Activated CD8-positive, alpha-beta memory T cell treated with anti-CD3 and anti-CD28 coated beads, Interleukin-2, amount 50 U/mL, for 4 hours (primary cell): ENCODE measurements around the gene RRP1B.
"Not testable (repeated sequence)": the region's sequence is repeated elsewhere in the genome, so short reads cannot be mapped to it uniquely, and the experiment has no call there.

Experiments
- DNase-seq: peaks from one replicate; pipeline ENCODE4 v3.0.0-alpha.2; 2020

Gene RRP1B

DNA sequence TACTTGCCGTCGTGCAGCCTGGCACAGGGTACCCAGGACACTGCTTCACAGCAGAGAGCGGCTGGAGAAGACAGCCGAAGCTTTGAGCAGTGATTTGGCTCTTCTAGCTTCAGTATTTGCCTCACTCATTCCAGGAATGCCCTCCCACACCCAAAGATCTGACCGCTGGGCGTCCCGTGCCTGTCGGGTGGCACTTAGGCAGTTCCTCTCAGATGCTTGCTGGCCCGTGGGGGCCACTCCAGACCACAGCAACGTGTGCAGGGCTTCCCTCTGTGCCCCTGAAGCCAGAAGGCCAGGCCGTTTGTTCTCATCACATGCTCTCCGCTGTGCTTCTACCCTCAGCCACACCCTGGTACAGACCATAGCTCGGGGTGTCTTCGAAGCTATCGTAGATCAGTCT, 17.0 kb downstream of the RRP1B start:
- no peak for DNase-seq

DNA sequence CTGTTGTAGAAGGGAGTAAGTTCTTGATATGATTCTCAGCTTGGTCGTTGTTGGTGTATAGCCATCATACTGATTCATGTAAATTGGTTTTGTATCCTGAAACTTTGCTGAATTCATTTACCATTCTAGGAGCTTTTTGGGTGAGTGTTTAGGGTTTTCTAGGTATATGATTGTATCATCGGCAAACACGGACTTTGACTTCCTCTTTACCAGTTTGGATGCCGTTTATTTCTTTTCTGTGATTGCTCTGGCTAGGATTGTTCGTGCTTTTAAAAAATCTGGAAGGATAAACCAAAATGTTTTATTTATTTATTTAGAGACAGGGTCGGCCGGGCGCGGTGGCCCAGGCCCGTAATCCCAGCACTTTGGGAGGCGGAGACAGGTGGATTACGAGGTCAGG, 20.6 kb downstream of the RRP1B start:
- DNase-seq: no peak

DNA sequence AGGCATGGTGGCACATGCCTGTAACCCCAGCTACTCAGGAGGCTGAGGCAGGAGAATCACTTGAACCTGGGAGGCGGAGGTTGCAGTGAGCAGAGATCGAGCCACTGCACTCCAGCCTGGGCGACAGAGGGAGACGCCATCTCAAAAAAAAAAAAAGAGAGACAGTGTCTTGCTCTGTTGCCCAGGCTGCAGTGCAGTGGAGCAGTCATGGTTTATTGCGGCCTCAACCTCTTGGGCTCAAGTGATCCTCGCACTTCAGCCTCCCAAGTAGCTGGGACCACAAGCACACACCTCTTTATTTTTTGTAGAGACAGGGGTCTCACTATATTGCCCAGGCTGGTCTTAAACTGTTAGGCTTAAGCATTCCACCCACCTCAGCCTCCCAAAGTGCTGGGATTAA, 21.1 kb downstream of the RRP1B start:
- DNase-seq: not testable (repeated sequence)

DNA sequence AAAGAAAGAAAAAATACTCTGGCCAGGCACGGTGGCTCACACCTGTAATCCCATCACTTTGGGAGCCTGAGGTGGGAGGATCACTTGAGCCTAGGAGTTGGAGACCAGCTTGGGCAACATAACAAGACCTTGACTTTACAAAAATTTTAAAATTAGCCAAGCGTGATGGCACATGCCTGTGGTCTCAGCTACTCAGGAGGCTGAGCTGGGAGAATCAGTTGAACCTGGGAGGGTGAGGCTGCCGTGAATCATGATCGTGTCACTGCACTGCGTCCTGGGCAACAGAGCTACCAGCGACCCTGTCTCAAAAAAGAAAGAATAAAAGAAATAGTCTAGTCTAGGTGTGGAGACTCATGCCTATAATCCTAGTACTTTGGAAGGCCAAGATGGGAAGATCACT, 22.3 kb downstream of the RRP1B start:
- no peak for DNase-seq

DNA sequence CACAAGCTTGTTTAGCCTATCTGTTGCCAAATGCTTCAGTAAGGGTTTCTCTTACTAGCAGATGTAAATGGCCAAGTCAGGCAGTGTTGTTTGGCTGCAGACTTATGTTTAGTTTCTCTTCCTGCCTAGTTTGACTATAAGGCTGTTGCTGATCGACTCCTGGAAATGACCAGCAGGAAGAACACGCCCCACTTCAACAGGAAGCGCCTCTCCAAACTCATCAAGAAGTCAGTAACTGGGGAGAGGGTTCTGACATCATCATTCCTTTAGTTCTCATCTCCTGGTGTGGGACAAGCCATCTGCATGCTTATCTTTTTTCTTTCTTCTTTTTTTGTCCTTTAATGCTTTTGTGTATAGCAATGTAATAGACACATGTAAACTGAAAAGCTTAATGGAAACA, 25.1 kb downstream of the RRP1B start:
- no peak for DNase-seq

DNA sequence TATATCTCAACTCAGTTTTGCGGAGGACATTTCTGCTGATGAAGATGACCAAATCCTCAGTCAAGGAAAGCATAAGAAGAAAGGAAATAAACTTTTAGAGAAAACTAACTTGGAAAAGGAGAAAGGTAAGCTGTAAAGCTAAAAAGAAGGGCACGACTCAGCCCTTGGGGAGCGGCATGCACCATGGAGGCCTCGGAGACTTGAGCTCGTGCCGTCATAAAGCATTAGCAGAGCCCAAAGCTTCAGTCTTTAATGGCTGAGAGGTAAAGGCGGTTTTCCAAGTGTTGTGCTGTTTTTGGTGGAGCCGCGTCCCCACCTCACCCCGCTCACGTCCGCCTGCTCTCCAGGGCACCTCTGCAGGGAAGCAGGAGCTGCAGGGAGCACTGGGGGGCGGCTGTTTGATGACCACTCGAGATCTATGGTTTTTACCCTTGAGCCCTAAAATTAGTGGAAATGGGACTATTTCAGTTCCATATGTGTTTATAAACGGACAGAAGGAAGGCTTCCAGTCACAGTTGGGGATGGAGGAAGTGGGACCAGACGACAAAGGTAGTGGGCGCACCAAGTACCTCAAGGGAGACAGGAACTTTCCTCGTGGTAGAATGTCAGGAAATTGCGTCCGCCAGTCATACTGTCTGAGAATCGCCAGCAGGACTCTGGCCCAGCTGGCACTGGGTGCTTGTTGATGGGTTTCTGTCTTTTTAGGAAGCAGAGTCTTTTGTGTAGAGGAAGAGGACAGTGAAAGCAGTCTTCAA, 27.6 kb downstream of the RRP1B start:
- no peak for DNase-seq

DNA sequence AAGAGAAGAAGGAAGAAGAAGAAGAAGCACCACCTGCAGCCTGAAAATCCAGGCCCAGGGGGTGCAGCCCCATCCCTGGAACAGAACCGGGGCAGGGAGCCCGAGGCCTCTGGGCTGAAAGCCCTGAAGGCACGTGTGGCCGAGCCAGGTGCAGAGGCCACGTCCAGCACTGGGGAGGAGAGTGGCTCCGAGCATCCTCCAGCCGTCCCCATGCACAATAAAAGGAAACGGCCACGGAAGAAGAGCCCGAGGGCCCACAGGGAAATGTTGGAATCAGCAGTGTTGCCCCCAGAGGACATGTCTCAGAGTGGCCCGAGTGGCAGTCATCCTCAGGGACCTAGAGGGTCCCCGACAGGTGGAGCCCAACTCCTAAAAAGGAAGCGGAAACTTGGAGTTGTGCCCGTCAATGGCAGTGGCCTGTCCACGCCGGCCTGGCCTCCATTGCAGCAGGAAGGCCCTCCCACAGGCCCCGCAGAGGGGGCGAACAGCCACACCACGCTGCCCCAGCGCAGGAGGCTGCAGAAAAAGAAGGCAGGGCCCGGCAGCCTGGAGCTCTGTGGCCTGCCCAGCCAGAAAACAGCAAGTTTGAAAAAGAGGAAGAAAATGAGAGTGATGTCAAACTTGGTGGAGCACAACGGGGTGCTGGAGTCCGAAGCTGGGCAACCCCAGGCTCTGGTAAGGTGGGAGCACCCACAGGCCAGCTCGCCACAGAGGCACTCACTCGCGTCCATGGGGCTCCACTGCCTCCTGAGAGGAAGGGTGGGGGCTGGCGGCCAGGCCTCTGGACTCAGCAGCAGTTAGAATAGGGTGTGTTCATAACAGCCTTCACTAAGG, 28.4 kb downstream of the RRP1B start:
- DNase-seq: no peak

DNA sequence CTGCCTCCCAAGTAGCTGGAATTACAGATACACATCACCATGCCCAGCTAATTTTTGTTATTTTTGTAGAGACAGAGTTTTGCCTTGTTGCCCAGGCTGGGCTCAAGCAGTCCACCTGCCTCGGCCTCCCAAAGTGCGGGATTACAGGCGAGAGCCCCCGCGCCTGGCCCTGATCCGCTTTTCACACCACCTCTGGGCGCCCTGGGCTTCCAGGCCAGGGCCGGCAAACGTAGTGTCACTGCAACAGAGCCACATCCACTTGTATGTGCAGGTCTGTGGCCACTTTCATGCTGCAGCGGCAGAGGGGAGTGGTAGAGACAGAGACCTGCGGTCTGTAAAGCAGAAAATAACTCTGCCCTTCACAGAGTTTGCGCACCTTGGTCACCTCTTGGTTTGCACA, 29.5 kb downstream of the RRP1B start:
- DNase-seq: no peak

DNA sequence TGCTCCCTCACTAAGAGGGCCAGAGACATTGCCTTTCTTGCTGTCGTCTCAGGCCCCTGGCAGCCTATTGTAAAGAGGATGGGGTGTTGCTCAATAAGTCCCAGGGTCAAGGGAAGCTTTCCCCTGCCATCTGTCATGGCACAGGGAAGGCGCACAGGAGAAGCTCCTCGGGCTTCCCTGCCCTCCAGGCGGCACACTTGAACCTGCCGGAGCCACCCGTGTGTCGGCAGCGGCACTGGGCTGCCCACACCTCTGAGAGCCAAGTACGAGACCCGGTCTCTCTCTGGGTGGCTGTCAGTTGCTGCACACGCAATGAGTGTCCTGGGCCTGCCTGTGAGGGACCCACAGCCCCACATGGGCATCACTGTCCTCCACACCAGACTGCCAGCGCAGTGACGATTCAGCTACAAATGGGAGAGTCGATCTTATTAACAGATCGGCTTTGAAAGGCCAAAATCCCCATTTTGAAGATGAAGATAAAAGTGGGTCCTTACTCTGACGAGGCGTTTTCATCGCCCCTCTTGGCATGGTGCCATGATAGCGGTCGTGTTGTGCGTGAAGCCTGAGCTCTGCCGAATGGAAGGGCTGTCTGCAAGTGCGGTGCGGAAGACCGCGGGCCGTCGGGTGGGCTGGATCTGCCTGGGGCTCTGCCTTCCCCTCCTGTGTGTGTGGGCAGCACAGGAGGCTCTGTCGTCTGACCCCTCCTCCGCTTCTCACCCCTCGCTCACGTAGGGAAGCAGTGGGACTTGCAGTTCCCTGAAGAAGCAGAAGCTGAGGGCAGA, 30.4 kb downstream of the RRP1B start:
- no peak for DNase-seq

DNA sequence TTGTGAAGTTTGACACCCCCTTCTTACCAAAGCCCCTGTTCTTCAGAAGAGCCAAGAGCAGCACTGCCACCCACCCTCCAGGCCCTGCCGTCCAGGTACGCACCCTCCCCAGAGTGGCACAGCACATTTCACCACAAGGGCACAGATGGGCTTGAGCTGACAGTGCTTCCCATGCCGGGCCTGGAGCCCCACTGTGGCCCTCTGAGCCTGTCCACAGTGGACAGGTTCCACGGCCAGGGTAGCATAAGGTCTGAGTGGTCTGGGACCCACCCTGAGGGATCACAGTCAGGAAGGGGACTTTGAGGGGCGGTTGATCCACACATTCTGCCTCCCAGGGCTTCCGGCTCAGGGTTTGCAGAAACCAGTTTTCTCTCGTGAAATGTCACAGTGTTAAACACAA, 31.0 kb downstream of the RRP1B start:
- no peak for DNase-seq

DNA sequence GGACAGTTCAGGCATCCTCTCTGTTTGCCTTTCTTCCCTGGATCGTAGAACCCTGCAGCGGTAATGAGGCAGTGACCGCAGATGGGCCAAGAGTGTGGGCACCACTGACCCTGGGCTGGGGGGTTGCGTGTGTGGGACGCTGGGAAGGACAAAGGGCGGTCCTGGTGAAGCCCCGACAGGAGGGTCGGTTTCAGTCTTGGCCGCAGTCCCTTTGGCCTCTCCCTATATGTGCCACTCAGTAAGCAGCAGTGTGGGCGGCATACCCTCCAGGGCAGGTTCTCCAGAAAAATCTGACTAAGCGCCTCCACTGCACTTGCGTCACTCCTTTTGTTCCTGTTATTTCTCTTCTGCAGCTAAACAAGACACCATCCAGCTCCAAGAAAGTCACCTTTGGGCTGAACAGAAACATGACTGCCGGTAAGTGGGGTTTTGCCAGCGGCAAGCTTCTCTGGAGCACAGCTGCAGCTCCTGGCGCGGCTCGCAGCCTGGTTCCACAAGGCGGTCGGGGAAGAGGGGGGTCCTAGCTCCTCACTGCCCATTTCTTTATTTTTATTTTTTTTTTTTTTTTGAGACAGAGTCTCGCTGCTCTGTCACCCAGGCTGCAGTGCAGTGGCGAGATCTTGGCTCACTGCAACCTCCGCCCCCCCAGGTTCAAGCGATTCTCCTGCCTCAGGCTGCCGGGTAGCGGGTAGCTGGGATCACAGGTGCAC, 31.9 kb downstream of the RRP1B start:
- DNase-seq: no peak

DNA sequence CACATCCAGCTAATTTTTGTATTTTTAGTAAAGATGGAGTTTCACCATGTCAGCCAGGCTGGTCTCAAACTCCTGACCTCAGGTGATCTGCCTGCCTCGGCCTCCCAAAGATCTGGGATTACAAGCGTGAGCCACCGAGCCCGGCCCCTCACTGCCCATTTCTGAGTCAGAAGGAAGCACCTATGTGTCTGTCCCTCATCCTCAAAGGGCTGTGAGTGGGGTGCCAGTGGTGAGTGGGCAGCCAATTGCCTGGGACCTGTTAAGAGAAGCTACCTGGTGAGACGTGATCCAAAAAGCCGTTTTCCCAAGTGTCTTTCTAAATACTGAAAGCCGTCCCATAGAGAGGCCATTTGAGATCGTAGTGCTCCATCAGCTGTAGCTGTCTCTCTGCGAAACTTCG, 32.4 kb downstream of the RRP1B start:
- DNase-seq: no peak

DNA sequence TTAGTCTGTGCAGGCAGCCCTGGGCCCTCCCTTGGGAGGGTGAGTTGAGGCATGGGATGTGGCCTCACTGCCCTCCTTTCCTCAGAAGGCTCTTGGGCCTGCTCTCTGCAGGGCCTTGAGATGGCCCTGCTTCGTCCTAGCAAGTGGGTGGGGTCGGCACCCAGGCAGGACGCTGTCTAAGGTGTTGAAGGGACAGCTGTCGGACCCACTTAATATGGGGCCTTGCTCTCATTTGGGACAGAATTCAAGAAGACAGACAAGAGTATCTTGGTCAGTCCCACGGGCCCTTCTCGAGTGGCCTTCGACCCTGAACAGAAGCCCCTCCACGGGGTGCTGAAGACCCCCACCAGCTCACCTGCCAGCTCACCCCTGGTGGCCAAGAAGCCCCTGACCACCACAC, 33.6 kb downstream of the RRP1B start:
- DNase-seq: no peak

DNA sequence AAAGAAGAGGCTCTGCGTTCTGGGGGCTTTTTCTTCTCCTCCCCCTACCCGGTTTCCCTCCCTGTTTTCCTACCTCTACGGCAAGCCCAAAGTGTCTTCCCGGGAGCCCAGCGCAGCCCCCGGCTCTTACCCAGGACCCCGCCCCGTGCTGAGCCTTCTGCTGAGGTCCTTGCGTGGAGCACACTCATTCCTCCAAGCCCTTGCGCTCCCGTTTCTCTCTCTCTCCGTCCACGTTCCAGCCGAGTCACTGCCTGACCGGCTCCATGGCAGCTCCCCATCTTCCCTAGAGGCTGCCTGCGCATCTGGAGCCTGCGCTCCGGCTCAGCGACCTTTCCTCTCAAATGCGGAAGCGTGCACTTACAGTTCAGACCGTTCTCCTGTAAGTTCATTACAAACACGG, 34.6 kb downstream of the RRP1B start:
- no peak for DNase-seq

DNA sequence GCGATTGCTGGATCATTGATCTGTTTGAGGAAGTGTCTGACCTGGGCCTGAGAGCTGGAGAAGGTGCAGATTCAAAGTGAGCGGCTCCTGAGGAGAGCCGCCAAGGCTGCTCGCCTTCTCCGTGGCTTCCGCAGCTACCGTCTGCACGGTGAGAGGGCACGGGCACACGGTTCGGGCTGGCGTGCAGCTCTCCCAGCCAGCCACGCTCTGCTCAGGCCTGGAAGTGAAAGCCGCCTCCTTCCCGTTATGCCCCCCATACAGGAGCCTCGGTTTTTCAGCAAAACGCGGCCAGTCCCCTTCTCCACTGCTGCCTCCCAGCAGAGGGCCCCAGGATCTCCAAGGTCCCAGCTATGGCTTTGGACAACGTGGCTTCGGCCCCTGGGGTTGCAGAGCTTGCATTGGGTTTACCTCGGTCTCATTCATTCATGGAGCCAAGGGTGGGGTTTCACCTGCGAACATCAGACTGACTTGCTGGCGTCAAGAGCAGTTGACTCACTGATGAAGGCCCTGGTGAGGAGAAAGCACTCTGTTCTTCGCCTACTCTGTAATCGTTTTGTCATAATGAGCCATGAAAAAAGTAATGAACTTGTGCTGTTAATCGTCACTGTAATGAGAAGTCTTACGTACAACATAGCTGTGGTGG, 35.2 kb downstream of the RRP1B start:
- no peak for DNase-seq

DNA sequence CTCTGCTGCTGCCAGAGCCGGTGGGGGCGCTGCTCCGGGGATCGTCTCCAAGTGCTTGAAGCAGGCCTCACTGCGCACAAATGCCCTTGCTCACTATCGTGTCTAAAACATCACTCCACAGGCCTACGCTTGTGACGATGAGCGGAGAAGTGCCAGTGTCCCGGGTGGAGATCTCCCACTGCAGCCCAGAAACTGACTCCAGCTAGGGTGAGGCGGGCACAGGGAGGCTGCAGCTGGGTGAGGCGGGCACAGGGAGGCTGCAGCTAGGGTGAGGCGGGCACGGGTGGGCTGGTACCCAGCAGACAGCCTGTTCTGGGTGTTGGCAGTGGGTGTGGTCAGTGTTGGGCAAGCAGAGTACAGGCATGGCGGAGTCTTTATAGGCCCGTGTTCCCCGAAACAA, 36.9 kb downstream of the RRP1B start:
- DNase-seq: no peak

DNA sequence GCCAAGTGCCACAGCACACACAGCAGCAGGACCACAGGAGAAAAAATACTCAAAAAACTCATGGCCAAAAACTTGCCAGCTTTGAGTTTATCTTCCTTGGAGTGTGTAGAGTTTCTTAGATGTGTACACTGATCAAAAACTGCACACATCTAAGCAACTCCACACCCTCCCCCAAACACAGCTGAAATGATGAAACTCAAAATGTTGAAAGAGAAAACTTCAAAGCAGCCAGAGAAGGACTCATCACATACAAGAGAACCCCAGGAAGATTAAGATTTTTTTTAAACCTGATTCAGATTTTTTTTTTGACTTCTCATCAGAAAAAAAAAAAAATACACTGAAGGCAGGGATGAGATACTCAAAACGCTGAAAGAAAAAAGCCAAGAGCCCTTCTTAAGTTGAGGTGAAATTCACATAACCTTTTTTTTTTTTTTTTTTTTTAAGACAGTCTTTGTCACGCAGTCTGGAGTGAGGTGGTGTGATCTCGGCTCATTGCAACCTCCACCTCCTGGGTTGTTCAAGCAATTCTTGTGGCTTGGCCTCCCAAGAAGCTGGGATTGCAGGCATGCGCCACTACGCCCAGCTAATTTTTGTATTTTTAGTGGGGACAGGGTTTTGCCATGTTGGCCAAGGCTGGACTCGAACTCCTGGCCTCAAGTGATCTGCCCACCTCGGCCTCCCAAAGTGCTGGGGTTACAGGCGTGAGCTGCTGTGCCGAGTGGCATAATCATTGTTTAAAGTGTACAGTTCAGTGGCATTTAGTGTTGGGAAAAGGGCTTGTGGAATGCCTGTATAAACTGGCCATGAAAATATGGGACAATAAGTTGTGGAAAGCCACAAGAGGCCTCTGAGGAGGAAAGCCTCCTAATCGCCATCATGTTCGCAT, 38.6 kb downstream of the RRP1B start:
- DNase-seq: no peak

DNA sequence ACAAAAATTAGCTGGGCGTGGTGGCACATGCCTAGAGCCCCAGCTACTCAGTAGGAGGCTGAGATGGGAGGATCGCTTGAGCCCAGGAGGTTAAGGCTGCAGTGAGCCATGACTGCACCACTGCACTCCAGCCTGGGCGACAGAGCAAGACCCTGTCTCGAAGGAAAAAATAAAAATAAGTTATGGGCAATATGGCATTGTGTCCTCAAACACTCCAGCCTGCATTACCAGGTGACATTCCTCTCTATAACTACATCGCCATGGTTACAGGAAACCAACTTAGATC, 40.1 kb downstream of the RRP1B start:
- not testable (repeated sequence) for DNase-seq

DNA sequence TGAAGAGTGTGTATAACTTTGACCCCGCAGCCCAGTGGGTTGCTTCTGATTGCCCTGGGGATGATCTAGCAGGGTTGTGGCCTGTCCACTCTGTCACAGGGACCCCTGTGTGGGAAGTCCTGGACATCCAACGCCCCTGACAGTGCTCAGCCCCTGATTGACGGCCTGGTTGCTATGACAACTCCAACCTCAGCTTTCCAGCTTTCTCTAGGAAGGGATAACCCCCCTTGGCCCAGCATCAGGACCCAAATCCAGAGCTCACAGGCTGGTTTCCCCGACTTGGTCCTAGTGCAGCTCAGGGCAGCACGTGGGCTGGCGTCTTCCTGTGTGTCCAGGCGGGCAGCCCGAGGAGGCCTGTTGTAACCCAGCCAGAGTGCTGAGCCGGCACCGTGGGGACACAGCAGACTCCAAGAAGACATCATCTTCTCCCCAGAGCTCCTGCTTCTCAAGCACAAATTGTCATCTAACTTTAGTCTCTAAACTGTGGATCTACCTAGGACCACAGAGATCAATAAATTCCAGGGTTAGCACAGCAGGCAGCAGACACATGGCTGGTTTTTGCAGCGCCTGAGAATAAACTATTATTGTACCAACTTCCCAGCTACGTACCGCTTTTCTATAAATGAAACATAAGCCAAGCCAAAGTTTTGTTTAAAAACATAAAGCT, 40.7 kb downstream of the RRP1B start:
- no peak for DNase-seq

DNA sequence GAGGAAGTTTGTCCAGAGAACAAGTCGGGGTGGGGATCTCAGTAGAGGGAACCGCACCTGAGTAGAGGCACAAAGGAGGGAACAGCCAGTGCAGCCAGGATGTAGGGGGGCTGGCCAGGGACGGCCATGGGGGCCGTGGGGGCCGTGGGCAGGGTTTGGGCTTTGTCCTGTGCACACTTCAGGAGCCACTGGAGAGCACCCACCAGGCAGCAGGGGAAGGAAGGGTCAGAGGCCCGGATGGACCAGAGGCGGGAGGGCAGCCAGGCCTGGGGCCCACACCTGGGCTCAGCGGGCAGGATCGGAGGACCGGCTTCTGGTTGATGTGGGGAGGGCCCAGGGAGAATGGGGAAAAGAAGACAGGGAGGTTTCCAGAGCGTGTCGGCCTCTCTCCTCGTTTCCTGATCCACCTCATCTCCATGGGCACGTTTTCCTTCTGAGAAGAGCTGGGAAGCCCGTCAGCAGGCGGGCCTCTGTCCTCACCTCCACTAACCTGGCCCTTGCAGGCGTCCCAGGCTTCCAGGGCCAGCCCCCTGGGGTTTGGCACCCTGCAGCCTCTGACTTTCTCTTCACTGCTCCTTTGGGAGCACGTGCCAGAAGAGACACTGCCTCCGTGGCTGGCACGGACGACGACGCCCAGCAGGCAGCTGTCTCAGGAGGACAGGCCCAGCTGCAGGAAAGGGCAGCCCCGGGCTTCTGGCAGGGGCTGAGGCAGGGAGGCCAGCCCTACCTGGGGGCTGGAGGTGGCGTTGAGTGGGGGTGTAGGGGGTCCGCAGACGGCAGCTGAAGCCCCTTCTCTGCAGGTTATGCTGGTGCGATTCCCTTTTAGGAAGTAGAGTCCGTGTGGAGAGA, 42.8 kb downstream of the RRP1B start:
- DNase-seq: no peak

DNA sequence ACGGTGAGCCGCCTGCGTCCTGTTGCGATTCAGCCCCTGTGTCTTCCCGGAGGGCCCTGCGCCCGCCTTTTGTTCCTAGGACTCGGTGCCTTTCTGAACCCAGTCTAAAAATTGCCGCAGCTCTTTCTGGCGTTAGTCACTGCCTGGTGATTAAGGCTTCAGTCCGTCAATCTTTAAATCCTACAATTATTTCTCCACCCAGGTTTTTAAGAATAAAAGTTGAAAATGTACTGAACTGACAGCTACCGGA, 43.4 kb downstream of the RRP1B start:
- no peak for DNase-seq
